ENCODE data around the gene SUGT1. TPM values are rescaled to one million over a fixed set of nuclear protein-coding genes. Genes with fewer than 3 reads are reported as not detected.

SUGT1 gene
- total RNA-seq, 1 donor from 2014 or later = 49.8 TPM

DNA sequence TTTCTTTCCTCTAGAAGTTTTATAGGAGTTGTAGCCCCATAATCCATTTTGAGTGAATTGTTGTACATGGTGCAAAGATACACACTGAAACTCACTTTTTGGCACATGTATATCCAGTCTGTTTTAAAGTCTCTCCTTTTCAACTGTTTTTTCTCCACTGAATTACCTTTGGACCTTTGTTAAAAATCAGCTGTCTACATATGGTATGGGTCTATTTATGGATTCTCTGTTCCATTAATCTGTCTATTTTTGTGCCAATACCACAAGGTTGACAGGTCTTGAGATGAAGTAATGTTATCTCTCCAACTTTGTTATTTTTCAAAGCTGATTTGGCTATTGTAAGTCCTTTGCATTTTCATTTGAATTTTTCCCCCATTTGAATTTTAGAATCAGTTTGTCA lies 5.7 kb upstream of the SUGT1 start:
- Histone ChIP-seq H3K27me3 (ENCODE audit: control insufficient read depth, insufficient read depth, low read length) (no peaks in the 10 kb centered on the region), H3K36me3 (ENCODE audit: control insufficient read depth, insufficient read depth, low read length) (no peaks in the 10 kb centered on the region), H3K4me3 (ENCODE audit: low read depth, low read length) (no peak overlapping the region)
- TF ChIP-seq CTCF (IDR thresholded peaks at IDR 0.05; ENCODE audit: insufficient read depth, low read length, poor library complexity, severe bottlenecking) = no peak
- no peak for DNase-seq (ENCODE audit: low read depth)

DNA sequence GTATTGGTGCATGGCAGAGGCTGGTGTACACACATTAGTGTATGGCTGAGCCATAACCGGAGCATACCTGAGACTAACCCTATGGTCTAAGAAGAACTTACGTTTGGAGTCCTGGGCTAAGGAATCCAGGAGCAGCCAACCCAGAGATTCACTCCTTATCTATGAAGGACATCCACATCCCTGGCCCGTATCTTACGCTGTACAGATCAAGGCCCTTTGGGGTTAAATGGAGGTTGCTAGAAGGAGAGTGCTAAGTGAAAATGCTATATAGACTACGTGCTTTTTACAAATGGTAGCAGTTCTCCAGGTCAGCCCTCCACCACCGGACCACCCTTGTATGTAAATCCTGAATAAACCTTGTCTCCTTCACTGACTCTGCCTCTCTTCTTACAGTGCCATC lies 1.9 kb upstream of the SUGT1 start:
- H3K36me3 ChIP-seq (ENCODE audit: control insufficient read depth, insufficient read depth, low read length) = no peaks in the 10 kb centered on the region
- no peak for DNase-seq (ENCODE audit: low read depth)
- no peak for TF ChIP-seq CTCF (IDR thresholded peaks at IDR 0.05; ENCODE audit: insufficient read depth, low read length, poor library complexity, severe bottlenecking)
- H3K27me3 ChIP-seq (ENCODE audit: control insufficient read depth, insufficient read depth, low read length) = no peaks in the 10 kb centered on the region
- peak overlapping the region; percentile 76 for H3K4me3 ChIP-seq (ENCODE audit: low read depth, low read length)

- H3K36me3 ChIP-seq (ENCODE audit: control insufficient read depth, insufficient read depth, low read length) = no peaks in the 10 kb centered on the region
- DNase-seq (ENCODE audit: low read depth) = no peak
- H3K27me3 ChIP-seq (ENCODE audit: control insufficient read depth, insufficient read depth, low read length) = no peaks in the 10 kb centered on the region
- H3K4me3 ChIP-seq (ENCODE audit: low read depth, low read length) = peak overlapping the region; percentile 76
- TF ChIP-seq CTCF (IDR thresholded peaks at IDR 0.05; ENCODE audit: insufficient read depth, low read length, poor library complexity, severe bottlenecking) = no peak
Observed at GRCh38 chr13:52651897-52652195, 790 bp upstream of the SUGT1 start.

- TF ChIP-seq CTCF (IDR thresholded peaks at IDR 0.05; ENCODE audit: insufficient read depth, low read length, poor library complexity, severe bottlenecking) = no peak
- Histone ChIP-seq H3K27me3 (ENCODE audit: control insufficient read depth, insufficient read depth, low read length) (no peaks in the 10 kb centered on the region), H3K4me3 (ENCODE audit: low read depth, low read length) (peak overlapping the region; percentile 76), H3K36me3 (ENCODE audit: control insufficient read depth, insufficient read depth, low read length) (no peaks in the 10 kb centered on the region)
- no peak for DNase-seq (ENCODE audit: low read depth)
Observed at GRCh38 chr13:52652980-52653303, 306 bp downstream of the SUGT1 start.

DNA sequence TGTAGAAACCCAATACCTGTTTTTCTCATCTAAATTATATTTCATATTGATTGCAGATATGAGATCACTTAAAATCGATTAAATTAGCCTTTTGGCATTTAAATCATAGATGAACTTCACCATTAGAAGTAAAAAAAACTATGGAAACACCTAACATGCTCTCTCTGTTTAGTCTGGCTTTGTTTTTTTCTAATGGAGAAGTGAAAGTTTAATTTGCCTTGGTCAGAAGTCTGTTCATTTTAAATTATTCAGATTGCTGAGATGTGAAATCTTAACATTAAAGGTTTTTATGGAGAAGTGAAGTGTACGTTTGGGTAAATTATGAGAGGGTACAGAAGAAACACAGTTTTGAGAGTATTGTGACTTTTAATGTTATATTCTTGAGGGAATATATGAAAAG lies 6.7 kb downstream of the SUGT1 start:
- TF ChIP-seq CTCF (IDR thresholded peaks at IDR 0.05; ENCODE audit: insufficient read depth, low read length, poor library complexity, severe bottlenecking) = no peak
- H3K4me3 ChIP-seq (ENCODE audit: low read depth, low read length) = no peak overlapping the region
- H3K36me3 ChIP-seq (ENCODE audit: control insufficient read depth, insufficient read depth, low read length) = no peaks in the 10 kb centered on the region
- no peak for DNase-seq (ENCODE audit: low read depth)
- H3K27me3 ChIP-seq (ENCODE audit: control insufficient read depth, insufficient read depth, low read length) = no peaks in the 10 kb centered on the region

- TF ChIP-seq CTCF (IDR thresholded peaks at IDR 0.05; ENCODE audit: insufficient read depth, low read length, poor library complexity, severe bottlenecking) = no peak
Observed at GRCh38 chr13:52664272-52664671, 11.6 kb downstream of the SUGT1 start.

More at GRCh38 chr13:52664272-52664671, 11.6 kb downstream of the SUGT1 start:
- no peak for DNase-seq (ENCODE audit: low read depth)
- H3K27me3 ChIP-seq (ENCODE audit: control insufficient read depth, insufficient read depth, low read length) = no peaks in the 10 kb centered on the region
- no peaks in the 10 kb centered on the region for H3K36me3 ChIP-seq (ENCODE audit: control insufficient read depth, insufficient read depth, low read length)
- no peak overlapping the region for H3K4me3 ChIP-seq (ENCODE audit: low read depth, low read length)
